HL-60/S4 treated with phorbol 12-myristate 13-acetate at 8.2 ng/mL for 4 days and 3 days (cell line): ENCODE data around the gene FCRLB.
"Not testable (repeated sequence)": the region's sequence is repeated elsewhere in the genome, so short reads cannot be mapped to it uniquely, and the experiment has no call there.

ENCODE experiments used
- in situ Hi-C: fragments of 300-500 bp; cut with MboI; formaldehyde crosslinking; loops from 2 replicates; pipeline ENCODE4 v1.15.0; 2022; ENCODE audit warnings: low sequenced_read_pairs

The FCRLB gene

GRCh38 chr1:161718559-161719324 lies 2.6 kb upstream of the FCRLB start:
- in situ Hi-C loops: no loop called here

GRCh38 chr1:161719325-161719611 lies 2.1 kb upstream of the FCRLB start:
- in situ Hi-C loops: no loop called here

- in situ Hi-C loops: no loop called here
These were observed 922 bp upstream of the FCRLB start for GRCh38 chr1:161720422-161720821.

GRCh38 chr1:161721738-161722343 lies 497 bp downstream of the FCRLB start:
- in situ Hi-C loops: no loop called here

GRCh38 chr1:161722406-161722805 lies 1.1 kb downstream of the FCRLB start:
- in situ Hi-C loops: no loop called here

GRCh38 chr1:161723459-161724141 lies 2.3 kb downstream of the FCRLB start:
- in situ Hi-C loops: no loop called here

GRCh38 chr1:161725258-161725907 lies 4.0 kb downstream of the FCRLB start:
- in situ Hi-C loops: not testable (repeated sequence)

- in situ Hi-C loops: no loop called here
These were observed 4.6 kb downstream of the FCRLB start for GRCh38 chr1:161725908-161726472.

GRCh38 chr1:161726473-161727255 lies 5.3 kb downstream of the FCRLB start:
- in situ Hi-C loops: no loop called here

GRCh38 chr1:161727256-161727924 lies 6.0 kb downstream of the FCRLB start:
- in situ Hi-C loops: no loop called here

GRCh38 chr1:161728376-161729226 lies 7.3 kb downstream of the FCRLB start:
- in situ Hi-C loops: no loop called here

- in situ Hi-C loops: no loop called here
These were observed 8.8 kb downstream of the FCRLB start for GRCh38 chr1:161730050-161730564.

GRCh38 chr1:161731241-161731640 lies 9.9 kb downstream of the FCRLB start:
- in situ Hi-C loops: no loop called here

GRCh38 chr1:161731981-161732718 lies 10.8 kb downstream of the FCRLB start:
- in situ Hi-C loops: no loop called here

GRCh38 chr1:161733526-161733925 lies 12.2 kb downstream of the FCRLB start:
- in situ Hi-C loops: no loop called here

- in situ Hi-C loops: no loop called here
These were observed 14.5 kb downstream of the FCRLB start for GRCh38 chr1:161735837-161736236.

- in situ Hi-C loops: no loop called here
These were observed 15.1 kb downstream of the FCRLB start for GRCh38 chr1:161736335-161736969.

GRCh38 chr1:161737625-161738024 lies 16.3 kb downstream of the FCRLB start:
- in situ Hi-C loops: no loop called here
